Fibroblast of mammary gland (primary cell): ENCODE measurements around the gene CHD5.

Experiments used
- DNase-seq: peaks from one replicate; pipeline ENCODE4 v3.0.0-alpha.2; 2010; ENCODE audit warnings: low read depth
- H3K4me3 ChIP-seq: 2 replicates; pipeline ENCODE4 v1.5.1; 2011; ENCODE audit warnings: low read depth, mild to moderate bottlenecking, low read length, moderate library complexity; ENCODE audit not compliant: control insufficient read depth
- TF ChIP-seq, protein P1 (sequence below): conservative IDR thresholded peaks from 2 replicates; pipeline ENCODE4 v1.5.1; 2011; ENCODE audit warnings: low read depth, low read length, inconsistent platforms; ENCODE audit not compliant: control insufficient read depth, insufficient read depth

The CHD5 gene

DNA sequence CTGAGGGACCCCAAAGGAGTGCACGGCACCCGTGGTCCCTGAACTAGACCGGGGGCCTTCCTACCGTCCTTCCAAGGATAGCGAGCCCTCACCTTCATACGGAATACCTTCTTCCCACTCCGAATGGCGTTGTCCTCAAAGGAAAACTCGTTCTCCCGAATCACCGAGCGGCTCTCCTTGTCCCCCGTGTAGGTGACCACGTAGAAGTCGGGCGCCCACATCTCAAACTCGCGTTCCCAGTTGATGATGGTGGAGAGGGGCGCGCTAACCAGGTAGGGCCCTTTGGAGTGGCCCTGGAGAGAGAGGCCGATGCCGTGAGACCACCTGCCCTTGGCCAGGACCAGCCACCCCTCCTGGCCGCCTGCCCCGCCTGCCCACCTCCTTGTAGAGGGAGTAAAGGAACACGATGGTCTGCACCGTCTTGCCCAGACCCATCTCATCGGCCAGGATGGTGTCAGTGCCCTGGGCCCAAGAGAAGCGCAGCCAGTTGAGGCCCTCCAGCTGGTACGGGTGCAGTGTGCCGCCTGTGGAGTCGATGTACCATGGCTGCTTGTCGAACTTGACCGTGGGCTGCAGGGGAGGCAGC lies 38.0 kb downstream of the CHD5 start:
- DNase-seq = no peak
- H3K4me3 ChIP-seq = no peak overlapping the region
- TF ChIP-seq, protein P1, sequence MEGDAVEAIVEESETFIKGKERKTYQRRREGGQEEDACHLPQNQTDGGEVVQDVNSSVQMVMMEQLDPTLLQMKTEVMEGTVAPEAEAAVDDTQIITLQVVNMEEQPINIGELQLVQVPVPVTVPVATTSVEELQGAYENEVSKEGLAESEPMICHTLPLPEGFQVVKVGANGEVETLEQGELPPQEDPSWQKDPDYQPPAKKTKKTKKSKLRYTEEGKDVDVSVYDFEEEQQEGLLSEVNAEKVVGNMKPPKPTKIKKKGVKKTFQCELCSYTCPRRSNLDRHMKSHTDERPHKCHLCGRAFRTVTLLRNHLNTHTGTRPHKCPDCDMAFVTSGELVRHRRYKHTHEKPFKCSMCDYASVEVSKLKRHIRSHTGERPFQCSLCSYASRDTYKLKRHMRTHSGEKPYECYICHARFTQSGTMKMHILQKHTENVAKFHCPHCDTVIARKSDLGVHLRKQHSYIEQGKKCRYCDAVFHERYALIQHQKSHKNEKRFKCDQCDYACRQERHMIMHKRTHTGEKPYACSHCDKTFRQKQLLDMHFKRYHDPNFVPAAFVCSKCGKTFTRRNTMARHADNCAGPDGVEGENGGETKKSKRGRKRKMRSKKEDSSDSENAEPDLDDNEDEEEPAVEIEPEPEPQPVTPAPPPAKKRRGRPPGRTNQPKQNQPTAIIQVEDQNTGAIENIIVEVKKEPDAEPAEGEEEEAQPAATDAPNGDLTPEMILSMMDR = no peak

DNA sequence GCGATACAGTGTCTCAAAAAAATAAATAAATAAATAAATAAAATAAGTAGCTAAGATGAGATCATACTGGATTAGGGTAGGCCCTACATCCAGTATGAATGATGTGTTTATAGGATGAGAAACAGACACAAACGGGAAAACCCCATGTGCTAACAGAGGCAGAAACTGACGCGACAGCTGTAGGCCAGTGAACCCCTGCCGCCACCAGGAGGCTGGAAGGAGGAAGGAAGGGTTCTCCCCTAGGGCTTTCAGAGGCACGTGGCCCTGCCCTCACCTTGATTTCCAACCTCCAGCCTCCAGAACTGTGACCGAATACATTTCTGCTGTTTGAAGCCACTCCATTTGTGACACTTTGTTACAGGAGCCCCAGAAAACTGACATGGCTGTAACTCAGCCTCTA lies 38.5 kb downstream of the CHD5 start:
- DNase-seq = no peak
- no peak overlapping the region for H3K4me3 ChIP-seq
- TF ChIP-seq, protein P1 = no peak

DNA sequence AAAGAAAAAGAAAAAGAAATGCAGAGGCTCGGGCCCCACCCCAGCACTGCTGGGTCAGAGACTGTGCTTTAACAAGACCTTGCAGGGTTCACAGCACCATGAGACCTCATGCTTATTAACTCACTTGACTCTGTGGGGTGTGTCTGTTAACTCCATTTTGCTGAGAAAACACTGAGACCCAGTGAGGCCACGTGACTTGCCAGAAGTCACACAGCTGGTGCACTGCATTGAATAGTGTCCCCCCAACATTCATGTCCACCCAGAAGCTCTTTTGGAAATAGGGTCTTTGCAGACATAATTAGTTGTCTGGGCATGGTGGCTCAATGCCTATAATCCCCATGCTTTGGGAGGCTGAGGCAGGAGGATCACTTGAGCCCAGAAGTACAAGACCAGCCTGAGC lies 39.7 kb downstream of the CHD5 start:
- no peak for DNase-seq
- H3K4me3 ChIP-seq = no peak overlapping the region
- TF ChIP-seq, protein P1 = no peak

DNA sequence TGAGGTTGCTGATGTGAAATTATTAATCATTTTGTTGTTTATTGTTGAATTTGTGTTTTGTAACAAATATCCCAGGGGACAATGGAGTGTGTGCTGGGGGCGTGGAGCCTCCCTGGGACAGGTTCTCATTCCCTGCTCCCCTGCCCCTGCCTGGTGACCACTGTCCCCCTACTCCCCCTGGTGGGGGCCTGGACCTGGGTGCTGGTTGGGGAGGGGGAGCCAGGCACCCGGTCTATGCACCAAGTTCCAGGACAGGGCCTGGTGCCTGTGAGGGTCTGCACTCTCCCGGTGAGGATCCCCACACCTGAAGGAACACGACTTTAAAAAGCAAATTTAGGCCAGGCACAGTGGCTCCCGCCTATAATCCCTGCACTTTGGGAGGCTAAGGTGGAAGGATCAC lies 42.4 kb downstream of the CHD5 start:
- TF ChIP-seq, protein P1 = no peak
- no peak overlapping the region for H3K4me3 ChIP-seq
- no peak for DNase-seq

DNA sequence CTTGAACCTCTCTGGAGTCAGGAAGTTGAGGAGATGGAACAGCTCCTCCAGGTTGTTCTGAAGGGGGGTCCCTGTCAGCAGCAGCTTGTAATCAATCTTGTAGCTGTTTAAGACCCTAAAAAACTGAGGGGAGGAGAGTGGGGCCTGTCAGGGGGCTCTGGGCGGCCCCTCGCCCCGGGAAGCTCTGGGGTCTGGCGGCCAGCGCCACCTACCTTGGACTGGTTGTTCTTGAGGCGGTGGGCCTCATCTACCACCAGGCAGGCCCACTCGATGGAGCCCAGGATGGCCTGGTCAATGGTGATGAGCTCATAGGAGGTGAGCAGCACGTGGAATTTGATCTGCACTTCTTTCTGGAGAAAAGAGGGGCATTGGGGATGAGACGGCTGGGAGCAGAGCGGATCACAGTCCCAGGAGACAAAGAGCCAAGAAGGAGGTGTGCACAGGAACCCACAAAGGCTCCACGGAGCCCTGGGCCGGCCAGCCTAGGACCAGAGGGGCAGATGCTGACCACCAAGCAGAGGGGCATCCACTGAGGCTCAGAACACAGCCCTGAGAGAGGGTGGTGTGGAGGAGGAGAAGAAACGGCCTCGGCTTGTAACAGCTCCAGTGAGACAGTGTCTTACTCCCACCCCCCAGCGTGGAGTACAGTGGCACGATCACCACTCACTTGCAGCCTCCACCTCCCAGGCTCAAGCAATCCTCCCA lies 43.5 kb downstream of the CHD5 start:
- no peak for DNase-seq
- TF ChIP-seq, protein P1 = no peak
- H3K4me3 ChIP-seq = no peak overlapping the region

DNA sequence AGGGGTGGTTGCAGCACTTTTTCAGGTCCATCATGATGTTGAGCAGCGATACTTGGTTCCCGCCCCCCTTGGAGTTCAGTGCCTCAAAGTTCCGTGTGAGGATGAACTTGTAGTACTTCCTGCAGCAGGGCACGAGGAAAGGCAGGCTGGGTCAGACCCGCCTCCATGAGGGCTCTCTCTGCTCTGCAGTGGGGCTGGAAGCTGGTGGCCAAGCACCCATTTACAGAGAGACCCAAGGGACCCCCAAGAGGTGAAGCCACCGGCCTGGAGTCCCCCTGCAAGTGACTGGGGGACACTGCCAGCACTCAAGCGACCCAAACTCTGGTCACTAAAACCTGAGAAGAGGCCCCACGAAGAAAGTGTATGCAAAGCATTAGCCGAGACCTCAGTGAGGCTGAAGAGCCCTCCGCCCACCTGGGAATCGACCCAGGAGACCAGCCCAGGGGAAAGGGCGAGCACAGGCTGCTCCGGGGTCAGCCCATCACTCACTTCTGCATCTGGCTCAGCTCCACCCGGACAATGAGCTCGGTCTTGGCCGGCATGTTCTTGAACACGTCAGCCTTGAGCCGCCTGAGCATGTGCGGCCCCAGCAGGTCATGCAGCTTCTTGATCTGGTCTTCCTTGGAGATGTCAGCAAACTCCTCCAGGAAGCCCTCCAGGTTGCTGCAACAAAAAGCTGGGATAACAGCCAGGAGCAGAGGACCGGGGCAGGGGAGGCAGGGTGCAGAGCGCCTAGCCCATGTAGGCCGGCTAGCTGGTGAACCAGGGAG lies 45.2 kb downstream of the CHD5 start:
- no peak for DNase-seq
- TF ChIP-seq, protein P1 = no peak
- no peak overlapping the region for H3K4me3 ChIP-seq
